ENCODE data around the gene BEND6. TPM values are rescaled to one million over a fixed set of nuclear protein-coding genes. Genes with fewer than 3 reads are reported as not detected.

Gene BEND6
- total and polyA plus RNA-seq, 2 donors (not counting 1 experiment from before 2014, with no cell fraction given), result not detected

- no CpG with 5 or more reads among the region's 1 CpG for WGBS (ENCODE audit: insufficient coverage)
- Histone ChIP-seq H3K36me3 (replicated peaks in 1 of 2; ENCODE audit: control extremely low read depth in 1 of 2, control insufficient read depth in 1 of 2, extremely low read depth in 1 of 2, insufficient read depth in 2 of 2, low read length in 1 of 2) (no peaks in the 10 kb centered on the region), H3K79me2 (ENCODE audit: control insufficient read depth, insufficient read depth, low read length) (no peaks in the 10 kb centered on the region), H2AFZ (ENCODE audit: insufficient read depth, low read depth, low read length, poor library complexity, severe bottlenecking) (no peak overlapping the region), H3K4me1 (ENCODE audit: control insufficient read depth in 2 of 2, insufficient read depth in 2 of 2, low read length in 2 of 2) (no peaks in the 10 kb centered on the region), H3K27ac (ENCODE audit: low read length in 2 of 2) (no peak overlapping the region), H3K9me3 (ENCODE audit: control extremely low read depth in 1 of 3, control insufficient read depth in 2 of 3, insufficient read depth in 1 of 3, low read length in 2 of 3) (no peaks in the 10 kb centered on the region), H3K27me3 (replicated peaks in 1 of 4; ENCODE audit: control extremely low read depth in 1 of 4, control insufficient read depth in 3 of 4, insufficient read depth in 4 of 4, low read length in 3 of 4) (no peaks in the 10 kb centered on the region), H3K4me3 (ENCODE audit: control extremely low read depth in 1 of 5, extremely low read depth in 1 of 5, insufficient read depth in 1 of 5, low read depth in 2 of 5, low read length in 4 of 5) (no peak overlapping the region), H3K9ac (ENCODE audit: low read length) (no peak overlapping the region), H4K20me1 (ENCODE audit: control insufficient read depth, insufficient read depth, low read length, poor library complexity, severe bottlenecking) (no peaks in the 10 kb centered on the region), H3K4me2 (replicated peaks; ENCODE audit: low read depth, low read length, poor library complexity, severe bottlenecking) (no peak overlapping the region)
- H3K27me3 Mint-ChIP-seq, result peaks cover 9% of the 10 kb centered on the region
- no peak for DNase-seq
- POLR2A ChIA-PET, result no interaction called here
- CTCF ChIA-PET, result interaction anchor here (1.3 to 2.6 kb wide), 3 partner anchors 9 to 404 kb away, joined by 4 to 12 read pairs (median 4); no protein-coding TSS in a partner anchor
- TF ChIP-seq CTCF (IDR thresholded peaks at IDR 0.05), result no peak
- no peak for TF ChIP-seq EZH2 (IDR thresholded peaks at IDR 0.05; ENCODE audit: borderline replicate concordance, insufficient read depth, low read depth, low read length, poor library complexity, severe bottlenecking)
- H3K4me3 Mint-ChIP-seq, result no peak overlapping the region
- intact Hi-C loops (cut with micrococcal nuclease), result no loop called here
- ATAC-seq (ENCODE audit: low read depth), result no peak
- H3K27ac Mint-ChIP-seq, result no peak overlapping the region
- no peaks in the 10 kb centered on the region for H3K4me1 Mint-ChIP-seq
- no peaks in the 10 kb centered on the region for H3K9me3 Mint-ChIP-seq (ENCODE audit: insufficient read depth)
Observed at GRCh38 chr6:56911847-56912246, 43.1 kb upstream of the BEND6 start.

GRCh38 chr6:56913285-56914074, 41.4 kb upstream of the BEND6 start:
- ATAC-seq (ENCODE audit: low read depth) (no peak), DNase-seq (no peak)
- Histone ChIP-seq H3K36me3 (replicated peaks in 1 of 2; ENCODE audit: control extremely low read depth in 1 of 2, control insufficient read depth in 1 of 2, extremely low read depth in 1 of 2, insufficient read depth in 2 of 2, low read length in 1 of 2) (no peaks in the 10 kb centered on the region), H4K20me1 (ENCODE audit: control insufficient read depth, insufficient read depth, low read length, poor library complexity, severe bottlenecking) (no peaks in the 10 kb centered on the region), H3K27me3 (replicated peaks in 1 of 4; ENCODE audit: control extremely low read depth in 1 of 4, control insufficient read depth in 3 of 4, insufficient read depth in 4 of 4, low read length in 3 of 4) (no peaks in the 10 kb centered on the region), H2AFZ (ENCODE audit: insufficient read depth, low read depth, low read length, poor library complexity, severe bottlenecking) (no peak overlapping the region), H3K79me2 (ENCODE audit: control insufficient read depth, insufficient read depth, low read length) (no peaks in the 10 kb centered on the region), H3K4me2 (replicated peaks; ENCODE audit: low read depth, low read length, poor library complexity, severe bottlenecking) (no peak overlapping the region), H3K27ac (ENCODE audit: low read length in 2 of 2) (no peak overlapping the region), H3K9ac (ENCODE audit: low read length) (no peak overlapping the region), H3K4me1 (ENCODE audit: control insufficient read depth in 2 of 2, insufficient read depth in 2 of 2, low read length in 2 of 2) (no peaks in the 10 kb centered on the region), H3K4me3 (ENCODE audit: control extremely low read depth in 1 of 5, extremely low read depth in 1 of 5, insufficient read depth in 1 of 5, low read depth in 2 of 5, low read length in 4 of 5) (no peak overlapping the region), H3K9me3 (ENCODE audit: control extremely low read depth in 1 of 3, control insufficient read depth in 2 of 3, insufficient read depth in 1 of 3, low read length in 2 of 3) (no peaks in the 10 kb centered on the region)
- H3K4me1 Mint-ChIP-seq, result no peaks in the 10 kb centered on the region
- H3K27me3 Mint-ChIP-seq, result peaks cover 9% of the 10 kb centered on the region
- ChIA-PET CTCF (interaction anchor here (1.3 to 2.6 kb wide), 2 partner anchors 11 to 12 kb away, joined by 4 to 12 read pairs; no protein-coding TSS in a partner anchor), POLR2A (no interaction called here)
- TF ChIP-seq EZH2 (IDR thresholded peaks at IDR 0.05; ENCODE audit: borderline replicate concordance, insufficient read depth, low read depth, low read length, poor library complexity, severe bottlenecking) (no peak), CTCF (IDR thresholded peaks at IDR 0.05) (no peak)
- WGBS (ENCODE audit: insufficient coverage), result 76% methylated on average over 2 of the region's 3 CpGs
- H3K9me3 Mint-ChIP-seq (ENCODE audit: insufficient read depth), result no peaks in the 10 kb centered on the region
- intact Hi-C loops (cut with micrococcal nuclease), result no loop called here
- H3K27ac Mint-ChIP-seq, result no peak overlapping the region
- H3K4me3 Mint-ChIP-seq, result no peak overlapping the region

Data from B cell (primary cell).